SU-DHL-6 (cell line): ENCODE measurements around the gene EIF3B.

ENCODE experiments used
- CTCF ChIP-seq: fragments of 200-600 bp; sonication (generic); IDR thresholded peaks from one replicate; pipeline ENCODE4 v1.5.1; 2017; ENCODE audit warnings: antibody characterized with exemption, mild to moderate bottlenecking, low read length, moderate library complexity; ENCODE audit not compliant: insufficient read depth, poor library complexity, severe bottlenecking
- EZH2phosphoT487 ChIP-seq: fragments of 200-600 bp; sonication (generic), shearing (Covaris generic); conservative IDR thresholded peaks from 2 replicates; pipeline ENCODE4 v1.6.1; 2018; ENCODE audit warnings: mild to moderate bottlenecking, antibody characterized with exemption, low read length, moderate library complexity, mixed read lengths

GRCh38 chr7:2355705-2356008, 1.0 kb downstream of the EIF3B start:
- TF ChIP-seq CTCF (no peak), EZH2phosphoT487 (no peak)
